Vagina (tissue), 2 donors: ENCODE results near the gene MPPED2. TPM values are rescaled to one million over a fixed set of nuclear protein-coding genes. Genes with fewer than 3 reads are reported as not detected.

Experiments used
- DNase-seq, 2 donors: peaks; one replicate each; pipeline ENCODE4 v3.0.0-alpha.2; 2017; ENCODE audit errors: extremely low spot score in 2 of 2
- H3K27ac ChIP-seq: fragments of 200-600 bp; sonication (generic); one replicate; pipeline ENCODE4 v1.5.1; 2019
- H3K27me3 ChIP-seq: fragments of 200-600 bp; sonication (generic); one replicate; pipeline ENCODE4 v1.5.1; 2019
- H3K36me3 ChIP-seq, 2 donors: fragments of 200-600 bp; sonication (generic); one replicate each; pipeline ENCODE4 v1.5.1; 2017 to 2019
- H3K4me1 ChIP-seq: fragments of 200-600 bp; sonication (generic); one replicate; pipeline ENCODE4 v1.5.1; 2019
- H3K4me3 ChIP-seq, 2 donors: fragments of 200-600 bp; sonication (generic); 1 replicate in 1 of 2; 2 replicates in 1 of 2; pipeline ENCODE4 v1.5.1; 2016 to 2019
- H3K9me3 ChIP-seq: fragments of 200-600 bp; sonication (generic); one replicate; pipeline ENCODE4 v1.5.1; 2019
- CTCF ChIP-seq, 3 experiments: fragments of 450-650 bp in 2 of 3; fragments of 200-600 bp in 1 of 3; sonication (generic) in 1 of 3; IDR thresholded peaks; one replicate each; pipeline ENCODE4 v1.5.1; 2017 to 2019; ENCODE audit warnings: antibody characterized with exemption in 3 of 3, mild to moderate bottlenecking in 2 of 3, moderate library complexity in 2 of 3
- POLR2A ChIP-seq, 2 donors: fragments of 450-650 bp; IDR thresholded peaks; one replicate each; pipeline ENCODE4 v1.6.1; 2017; ENCODE audit warnings: antibody characterized with exemption in 2 of 2, mild to moderate bottlenecking in 2 of 2, moderate library complexity in 2 of 2
- POLR2AphosphoS5 ChIP-seq, 2 donors: sonication (generic); formaldehyde crosslinking; IDR thresholded peaks; one replicate each; pipeline ENCODE4 v1.9.0; 2017; ENCODE audit warnings: antibody characterized with exemption in 2 of 2, mild to moderate bottlenecking in 2 of 2, low read depth in 1 of 2; ENCODE audit not compliant: insufficient read depth in 1 of 2
- intact Hi-C: fragments of 100-400 bp; cut with DNase I; formaldehyde crosslinking; loops from one replicate; pipeline ENCODE4 v1.15.1; 2023
- total RNA-seq: library from RNA; depleted of rRNA; stranded (reverse); fragments of >200 nt; gene quantifications from one replicate; pipeline ENCODE4 v1.2.3, GENCODE V29; 2016

Gene MPPED2
- total RNA-seq, 1 donor from 2014 or later, result 4.4 TPM

GRCh38 chr11:30595934-30596333, 9.8 kb upstream of the MPPED2 start:
- no peak for DNase-seq
- Histone ChIP-seq H3K4me3 (no peak overlapping the region), H3K9me3 (no peaks in the 10 kb centered on the region), H3K36me3 (no peaks in the 10 kb centered on the region), H3K27me3 (no peaks in the 10 kb centered on the region), H3K4me1 (no peaks in the 10 kb centered on the region), H3K27ac (no peak overlapping the region)
- TF ChIP-seq CTCF (IDR thresholded peaks at IDR 0.05) (no peak), POLR2A (IDR thresholded peaks at IDR 0.05) (no peak), POLR2AphosphoS5 (IDR thresholded peaks at IDR 0.05; ENCODE audit: insufficient read depth in 1 of 2, low read depth in 1 of 2) (no peak)
- intact Hi-C loops, result no loop called here

- Histone ChIP-seq H3K36me3 (no peaks in the 10 kb centered on the region), H3K27ac (no peak overlapping the region), H3K27me3 (no peaks in the 10 kb centered on the region), H3K9me3 (no peaks in the 10 kb centered on the region), H3K4me1 (no peaks in the 10 kb centered on the region), H3K4me3 (no peak overlapping the region)
- intact Hi-C loops, result no loop called here
- DNase-seq, result no peak
- no peak for TF ChIP-seq CTCF (IDR thresholded peaks at IDR 0.05)
- TF ChIP-seq POLR2AphosphoS5 (IDR thresholded peaks at IDR 0.05; ENCODE audit: insufficient read depth in 1 of 2, low read depth in 1 of 2), result no peak
- TF ChIP-seq POLR2A (IDR thresholded peaks at IDR 0.05), result no peak
These were observed 8.7 kb upstream of the MPPED2 start for GRCh38 chr11:30594646-30595411.

- H3K4me1 ChIP-seq, result peaks cover 13% of the 10 kb centered on the region
- TF ChIP-seq POLR2AphosphoS5 (IDR thresholded peaks at IDR 0.05; ENCODE audit: insufficient read depth in 1 of 2, low read depth in 1 of 2) (no peak), CTCF (IDR thresholded peaks at IDR 0.05) (no peak), POLR2A (IDR thresholded peaks at IDR 0.05) (no peak)
- intact Hi-C loops, result no loop called here
- no peaks in the 10 kb centered on the region for H3K36me3 ChIP-seq
- no peak overlapping the region for H3K27ac ChIP-seq
- DNase-seq, result no peak
- no peaks in the 10 kb centered on the region for H3K9me3 ChIP-seq
- H3K27me3 ChIP-seq, result no peaks in the 10 kb centered on the region
- H3K4me3 ChIP-seq, result no peak overlapping the region
These were observed 1.2 kb upstream of the MPPED2 start for GRCh38 chr11:30587269-30587812.

- H3K27ac ChIP-seq, result peak overlapping the region; percentile 87
- H3K36me3 ChIP-seq, result no peaks in the 10 kb centered on the region
- TF ChIP-seq POLR2A (IDR thresholded peaks at IDR 0.05) (no peak), POLR2AphosphoS5 (IDR thresholded peaks at IDR 0.05; ENCODE audit: insufficient read depth in 1 of 2, low read depth in 1 of 2) (peak in 1 of 2 donors; percentile 28), CTCF (IDR thresholded peaks at IDR 0.05) (no peak)
- H3K27me3 ChIP-seq, result no peaks in the 10 kb centered on the region
- H3K4me1 ChIP-seq, result peaks cover 13% of the 10 kb centered on the region
- no peaks in the 10 kb centered on the region for H3K9me3 ChIP-seq
- intact Hi-C loops, result no loop called here
- peak overlapping the region; percentile 57 to 58 for H3K4me3 ChIP-seq
- DNase-seq, result no peak
These were observed 282 bp downstream of the MPPED2 start for GRCh38 chr11:30585892-30586250.
